Panc1 (cell line): Measurements from ENCODE around the gene ELOVL6. TPM values are rescaled to one million over a fixed set of nuclear protein-coding genes. Genes with fewer than 3 reads are reported as not detected.

Source experiments
- ATAC-seq: fragments of 200-7000 bp; cut with Tn5 transposase; 2 replicates; pipeline ENCODE4 v1.9.1; 2020; ENCODE audit warnings: mild to moderate bottlenecking, moderate library complexity
- BruUV-seq: library from RNA; stranded (reverse); fragments of 400-500 nt; replicated peaks from 2 replicates; lab custom pipeline; 2021; lab: Mats Ljungman, UMichigan
- CTCF ChIA-PET: fragments of 300-600 bp; sonication (Branson Sonifier 250); formaldehyde crosslinking; loops from one replicate; lab custom pipeline; 2022; ENCODE audit warnings: antibody characterized with exemption; lab: Charles Lee
- POLR2A ChIA-PET: fragments of 300-600 bp; sonication (Branson Sonifier 250); formaldehyde crosslinking; loops from one replicate; lab custom pipeline; 2022; ENCODE audit warnings: antibody characterized with exemption; lab: Charles Lee
- DNase-seq: peaks from one replicate; pipeline ENCODE4 v3.0.0-alpha.2; 2010; ENCODE audit warnings: low read depth, low spot score
- H3K27ac ChIP-seq: 2 replicates; pipeline ENCODE4 v1.5.1; 2011; ENCODE audit warnings: mild to moderate bottlenecking, low read length, inconsistent platforms
- H3K27me3 ChIP-seq: fragments of 200-500 bp; sonication (Bioruptor generic); 2 replicates; pipeline ENCODE4 v1.6.0; 2014; ENCODE audit warnings: low read length, inconsistent platforms; ENCODE audit not compliant: control insufficient read depth, insufficient read depth
- H3K36me3 ChIP-seq: fragments of 200-500 bp; sonication (Bioruptor generic); 2 replicates; pipeline ENCODE4 v1.5.1; 2014; ENCODE audit warnings: inconsistent platforms, mild to moderate bottlenecking, low read length, moderate library complexity; ENCODE audit not compliant: control insufficient read depth, insufficient read depth
- H3K4me1 ChIP-seq: 2 replicates; pipeline ENCODE4 v1.5.1; 2011; ENCODE audit warnings: inconsistent platforms, mild to moderate bottlenecking, low read length, moderate library complexity; ENCODE audit not compliant: control insufficient read depth, insufficient read depth
- H3K4me3 ChIP-seq, 2 experiments: 2 replicates each; pipeline ENCODE4 v1.5.1; 2011 to 2012; ENCODE audit warnings: low read depth in 2 of 2, low read length in 2 of 2, mild to moderate bottlenecking in 2 of 2, inconsistent platforms in 1 of 2, moderate library complexity in 1 of 2
- H3K9me3 ChIP-seq: fragments of 200-500 bp; sonication (Bioruptor generic); 2 replicates; pipeline ENCODE4 v1.5.1; 2014; ENCODE audit warnings: low read depth, mild to moderate bottlenecking, inconsistent platforms, low read length, moderate library complexity; ENCODE audit not compliant: control insufficient read depth, insufficient read depth
- CTCF ChIP-seq: fragments of 450-650 bp; IDR thresholded peaks from 2 replicates; pipeline ENCODE4 v1.5.1; 2017; ENCODE audit warnings: mild to moderate bottlenecking
- POLR2AphosphoS5 ChIP-seq: IDR thresholded peaks from 2 replicates; pipeline ENCODE4 v1.6.1; 2012; ENCODE audit warnings: mild to moderate bottlenecking, low read depth, low read length, moderate library complexity
- REST ChIP-seq, 2 experiments: IDR thresholded peaks; 2 replicates each; pipeline ENCODE4 v1.6.1; 2011 to 2012; ENCODE audit warnings: low read depth in 2 of 2, control low read depth in 1 of 2, low read length in 1 of 2, mild to moderate bottlenecking in 1 of 2, moderate library complexity in 1 of 2; ENCODE audit not compliant: insufficient read depth in 1 of 2
- SIN3A ChIP-seq: IDR thresholded peaks from 2 replicates; pipeline ENCODE4 v1.6.1; 2012; ENCODE audit warnings: low read depth, mild to moderate bottlenecking, low read length, moderate library complexity, borderline replicate concordance; ENCODE audit not compliant: insufficient read depth
- TCF7L2 ChIP-seq: IDR thresholded peaks from 2 replicates; pipeline ENCODE4 v1.6.1; 2011; ENCODE audit warnings: mild to moderate bottlenecking, low read depth, low read length, inconsistent platforms
- in situ Hi-C: cut with HindIII; loops from 2 replicates; pipeline ENCODE4 v1.10.0; 2016; ENCODE audit warnings: low sequenced_read_pairs, low pct_unique_long_range_greater_than_20kb
- intact Hi-C: fragments of 100-400 bp; cut with micrococcal nuclease; formaldehyde crosslinking; loops from one replicate; pipeline ENCODE4 v1.10.0; 2022; ENCODE audit not compliant: unreplicated experiment
- total RNA-seq: library from RNA; stranded (reverse); gene quantifications from one replicate; pipeline ENCODE4 v1.2.1, GENCODE V29; 2021; ENCODE audit not compliant: unreplicated experiment

Gene ELOVL6
- total RNA-seq, 1 experiment from 2014 or later: 0.54 TPM

- ChIA-PET CTCF (no interaction called here), POLR2A (no interaction called here)
- H3K4me3 ChIP-seq: no peak overlapping the region
- H3K27ac ChIP-seq: no peak overlapping the region
- no peak for ATAC-seq
- H3K4me1 ChIP-seq: no peaks in the 10 kb centered on the region
- no peaks in the 10 kb centered on the region for H3K27me3 ChIP-seq
- H3K9me3 ChIP-seq: no peaks in the 10 kb centered on the region
- TF ChIP-seq SIN3A (no peak), TCF7L2 (no peak), CTCF (no peak), REST (IDR thresholded peaks at IDR 0.05; ENCODE audit: insufficient read depth in 1 of 2, low read depth in 2 of 2, low read length in 1 of 2) (no peak), POLR2AphosphoS5 (no peak)
- no peaks in the 10 kb centered on the region for H3K36me3 ChIP-seq
- BruUV-seq: no TSS peak
- no peak for DNase-seq
- intact Hi-C loops (no loop called here), in situ Hi-C loops (no loop called here)
Observed at GRCh38 chr4:110122201-110122600, 76.2 kb downstream of the ELOVL6 start.

GRCh38 chr4:110120506-110120905 lies 77.9 kb downstream of the ELOVL6 start:
- Histone ChIP-seq H3K4me3 (no peak overlapping the region), H3K4me1 (no peaks in the 10 kb centered on the region), H3K36me3 (no peaks in the 10 kb centered on the region), H3K27ac (no peak overlapping the region), H3K9me3 (no peaks in the 10 kb centered on the region), H3K27me3 (no peaks in the 10 kb centered on the region)
- intact Hi-C loops (no loop called here), in situ Hi-C loops (no loop called here)
- no peak for TF ChIP-seq SIN3A
- no peak for TF ChIP-seq CTCF
- no peak for TF ChIP-seq POLR2AphosphoS5
- TF ChIP-seq TCF7L2: no peak
- TF ChIP-seq REST (IDR thresholded peaks at IDR 0.05; ENCODE audit: insufficient read depth in 1 of 2, low read depth in 2 of 2, low read length in 1 of 2): no peak
- ChIA-PET POLR2A (no interaction called here), CTCF (no interaction called here)
- no TSS peak for BruUV-seq
- ATAC-seq (no peak), DNase-seq (no peak)
